Right atrium auricular region (tissue), 2 donors: Measurements from ENCODE around the gene PDE10A. TPM values are rescaled to one million over a fixed set of nuclear protein-coding genes. Genes with fewer than 3 reads are reported as not detected.

Experiments used
- DNase-seq: peaks from one replicate; pipeline ENCODE4 v3.0.0-alpha.2; 2019; ENCODE audit warnings: low spot score
- H3K27ac ChIP-seq, 2 donors: fragments of 200-600 bp; sonication (generic); 1 replicate in 1 of 2; 2 replicates in 1 of 2; pipeline ENCODE4 v1.5.1; 2016 to 2019
- H3K27me3 ChIP-seq, 2 donors: fragments of 200-600 bp; sonication (generic); one replicate each; pipeline versions ENCODE4 v1.5.1 to v1.6.0; 2017 to 2019
- H3K36me3 ChIP-seq: fragments of 200-600 bp; sonication (generic); one replicate; pipeline ENCODE4 v1.5.1; 2016
- H3K4me1 ChIP-seq, 2 donors: fragments of 200-600 bp; sonication (generic); one replicate each; pipeline versions ENCODE4 v1.5.1 to v1.6.0; 2017 to 2019
- H3K4me3 ChIP-seq, 2 donors: fragments of 200-600 bp; sonication (generic); 1 replicate in 1 of 2; 2 replicates in 1 of 2; pipeline ENCODE4 v1.5.1; 2017 to 2019; ENCODE audit warnings: mild to moderate bottlenecking in 1 of 2, moderate library complexity in 1 of 2
- H3K9me3 ChIP-seq, 2 donors: fragments of 200-600 bp; sonication (generic); one replicate each; pipeline ENCODE4 v1.5.1; 2019
- total RNA-seq, 2 donors: library from RNA; depleted of rRNA; stranded (reverse); fragments of >200 nt; gene quantifications; one replicate each; pipeline ENCODE4 v1.1.0, GENCODE V29; 2016
- TF ChIP-seq, protein P1 (sequence below), 2 donors: fragments of 200-600 bp; sonication (generic); IDR thresholded peaks; one replicate each; pipeline ENCODE4 v1.5.1; 2019; ENCODE audit warnings: antibody characterized with exemption in 2 of 2

Gene PDE10A
- total RNA-seq, 2 donors from 2014 or later = 3.6 to 4.3 TPM

DNA sequence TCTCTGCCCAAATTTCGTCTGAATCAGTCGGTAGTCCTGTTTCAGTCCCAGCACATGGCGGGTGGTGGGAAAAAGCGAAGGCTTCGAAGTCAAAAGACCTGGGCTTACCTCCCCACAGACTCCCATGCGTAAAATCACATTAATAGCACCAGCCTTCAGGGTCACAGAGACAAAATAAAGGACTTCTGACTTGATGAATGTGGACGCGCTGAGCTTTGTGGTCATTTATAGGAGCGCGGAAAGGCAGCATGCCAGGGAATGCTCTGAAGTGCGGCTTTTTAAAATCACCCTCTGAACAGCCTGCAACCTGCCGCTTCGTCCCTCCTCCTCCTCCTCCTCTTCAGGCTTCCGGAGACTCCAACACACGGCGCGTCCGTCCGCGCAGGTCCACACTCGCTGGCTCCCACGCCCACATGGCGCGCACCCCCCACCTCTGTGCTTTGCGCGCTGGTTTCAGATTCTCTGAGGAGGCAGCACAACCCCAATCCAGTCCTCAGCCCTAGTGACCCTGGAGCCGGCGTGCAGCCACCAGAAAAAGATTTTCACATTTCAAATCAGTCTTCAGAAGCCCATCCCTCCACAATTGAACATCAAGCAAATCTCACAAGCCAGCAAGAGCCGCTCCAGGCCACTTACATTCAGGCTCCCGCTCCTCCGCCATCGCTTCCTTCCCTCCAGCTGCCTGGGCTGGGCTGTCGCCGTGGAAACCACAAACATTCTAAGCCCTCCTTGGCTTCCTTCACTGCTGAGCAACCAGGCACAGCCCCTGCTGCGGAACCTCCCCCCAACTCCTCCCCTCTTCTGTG lies 353.9 kb downstream of the PDE10A start, which contains the start of gene C6orf118:
TSS of gene C6orf118 (minus strand) at position 680 of the 806 bp plus-strand sequence. CDS start at position 661, 19 bp downstream.
- peak; percentile 61 for DNase-seq
- H3K27me3 ChIP-seq = no peaks in the 10 kb centered on the region
- no peaks in the 10 kb centered on the region for H3K9me3 ChIP-seq
- no peaks in the 10 kb centered on the region for H3K36me3 ChIP-seq
- H3K27ac ChIP-seq = no peak within 1 kb of the TSS
- TF ChIP-seq, protein P1, sequence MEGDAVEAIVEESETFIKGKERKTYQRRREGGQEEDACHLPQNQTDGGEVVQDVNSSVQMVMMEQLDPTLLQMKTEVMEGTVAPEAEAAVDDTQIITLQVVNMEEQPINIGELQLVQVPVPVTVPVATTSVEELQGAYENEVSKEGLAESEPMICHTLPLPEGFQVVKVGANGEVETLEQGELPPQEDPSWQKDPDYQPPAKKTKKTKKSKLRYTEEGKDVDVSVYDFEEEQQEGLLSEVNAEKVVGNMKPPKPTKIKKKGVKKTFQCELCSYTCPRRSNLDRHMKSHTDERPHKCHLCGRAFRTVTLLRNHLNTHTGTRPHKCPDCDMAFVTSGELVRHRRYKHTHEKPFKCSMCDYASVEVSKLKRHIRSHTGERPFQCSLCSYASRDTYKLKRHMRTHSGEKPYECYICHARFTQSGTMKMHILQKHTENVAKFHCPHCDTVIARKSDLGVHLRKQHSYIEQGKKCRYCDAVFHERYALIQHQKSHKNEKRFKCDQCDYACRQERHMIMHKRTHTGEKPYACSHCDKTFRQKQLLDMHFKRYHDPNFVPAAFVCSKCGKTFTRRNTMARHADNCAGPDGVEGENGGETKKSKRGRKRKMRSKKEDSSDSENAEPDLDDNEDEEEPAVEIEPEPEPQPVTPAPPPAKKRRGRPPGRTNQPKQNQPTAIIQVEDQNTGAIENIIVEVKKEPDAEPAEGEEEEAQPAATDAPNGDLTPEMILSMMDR (IDR thresholded peaks at IDR 0.05) = no peak
- peak within 1 kb of the TSS; percentile 27 to 50 for H3K4me3 ChIP-seq
- peaks cover 0 to 4% of the 10 kb centered on the region in 2 donors for H3K4me1 ChIP-seq

DNA sequence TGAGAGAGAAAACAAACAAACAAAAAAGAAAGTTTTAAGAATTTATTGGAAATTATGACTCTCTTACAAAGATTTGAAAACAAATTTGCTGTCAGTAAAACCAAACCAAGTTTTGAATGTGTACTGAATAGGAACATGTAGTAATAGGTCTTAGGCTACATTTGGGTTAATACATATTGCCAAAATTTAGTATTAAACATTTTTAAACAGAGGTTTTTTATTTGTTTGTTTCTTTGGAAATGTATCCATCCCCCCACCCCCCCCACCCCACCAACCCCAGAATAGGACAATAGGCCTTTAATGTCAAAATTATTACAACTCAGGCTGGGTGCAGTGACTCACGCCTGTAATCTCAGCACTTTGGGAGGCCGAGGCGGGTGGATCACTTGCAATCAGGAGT lies 356.1 kb downstream of the PDE10A start:
- Histone ChIP-seq H3K27me3 (no peaks in the 10 kb centered on the region), H3K36me3 (no peaks in the 10 kb centered on the region)

DNA sequence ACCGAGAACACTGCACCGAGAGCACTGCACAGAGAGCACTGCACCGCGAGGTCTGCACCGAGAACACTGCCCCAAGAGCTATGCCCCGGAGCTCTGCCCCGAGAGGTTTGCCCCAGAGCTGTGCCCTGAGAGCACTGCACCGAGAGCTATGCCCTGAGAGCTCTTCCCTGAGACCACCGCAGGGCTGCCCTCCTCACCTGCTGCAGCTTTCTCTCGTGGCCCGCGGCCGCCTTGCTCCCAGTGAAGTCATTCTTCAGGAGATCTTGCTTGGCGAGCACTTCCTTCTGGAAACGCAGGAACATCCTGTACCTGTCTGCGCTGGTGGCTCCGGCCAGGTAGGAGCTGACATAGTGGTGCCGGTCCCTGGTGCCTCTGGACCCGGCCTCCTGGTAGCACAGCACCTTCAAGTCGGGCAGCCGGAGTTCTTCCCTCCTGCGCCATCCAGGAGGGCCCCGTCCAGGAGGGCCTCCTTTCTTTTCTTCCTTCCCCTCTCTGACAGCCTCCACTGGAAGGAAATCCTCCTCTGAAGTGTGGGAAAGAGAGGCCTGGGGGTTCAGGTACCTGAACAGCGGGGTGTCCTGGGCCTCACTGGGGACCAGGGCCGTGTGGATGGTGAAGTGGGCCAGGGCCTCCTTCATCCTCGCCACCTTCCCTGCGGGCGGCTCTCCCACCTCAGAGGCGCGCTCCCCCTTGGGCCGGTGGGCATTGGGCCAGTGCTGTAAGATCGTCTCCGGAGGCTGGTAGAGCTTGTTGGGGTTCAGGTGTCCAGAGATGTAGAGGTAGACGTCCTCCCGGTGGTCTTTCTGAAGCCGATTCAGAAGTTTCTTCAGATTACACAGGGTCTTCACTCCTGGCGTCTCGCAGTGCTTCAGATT lies 361.4 kb downstream of the PDE10A start:
- no peak overlapping the region for H3K4me3 ChIP-seq
- no peaks in the 10 kb centered on the region for H3K4me1 ChIP-seq
- no peak overlapping the region for H3K27ac ChIP-seq
- H3K36me3 ChIP-seq = no peaks in the 10 kb centered on the region
- no peaks in the 10 kb centered on the region for H3K27me3 ChIP-seq
- H3K9me3 ChIP-seq = no peaks in the 10 kb centered on the region
- TF ChIP-seq, protein P1 (IDR thresholded peaks at IDR 0.05) = no peak
- no peak for DNase-seq

More for the DNA sequence above, 356.1 kb downstream of the PDE10A start:
- no peak overlapping the region for H3K4me3 ChIP-seq
- TF ChIP-seq, protein P1 (IDR thresholded peaks at IDR 0.05) = no peak
- no peaks in the 10 kb centered on the region for H3K9me3 ChIP-seq
- H3K27ac ChIP-seq = no peak overlapping the region
- H3K4me1 ChIP-seq = peaks cover 0 to 4% of the 10 kb centered on the region in 2 donors
- DNase-seq = no peak

DNA sequence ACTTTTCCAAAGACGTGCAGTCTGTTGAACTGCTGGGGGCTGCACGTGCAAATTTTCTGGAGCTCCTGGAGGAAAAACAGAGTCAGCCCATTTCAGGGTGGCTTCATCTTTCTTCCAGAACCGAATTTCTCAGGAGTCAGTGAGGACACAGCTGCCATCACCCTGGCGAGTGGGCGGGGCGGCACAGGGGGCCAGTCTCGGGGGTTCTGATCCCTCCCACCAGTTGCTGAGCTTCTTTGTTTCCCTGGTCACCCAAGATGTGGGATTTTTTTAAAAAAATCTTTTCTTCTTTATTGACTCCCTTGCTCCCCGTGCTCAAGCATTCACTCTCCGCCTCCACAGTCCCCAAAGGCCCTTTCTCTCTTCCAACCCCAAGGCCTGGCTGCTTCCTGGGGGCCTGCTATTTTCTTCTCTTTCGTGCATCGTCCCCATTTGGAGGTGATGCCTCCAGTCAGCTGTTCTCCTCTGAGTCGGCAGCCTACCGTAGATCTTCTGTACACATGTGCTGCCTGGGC lies 362.6 kb downstream of the PDE10A start:
- no peaks in the 10 kb centered on the region for H3K27me3 ChIP-seq
- H3K36me3 ChIP-seq = no peaks in the 10 kb centered on the region
- DNase-seq = no peak
- H3K4me1 ChIP-seq = no peaks in the 10 kb centered on the region
- H3K9me3 ChIP-seq = no peaks in the 10 kb centered on the region
- TF ChIP-seq, protein P1 (IDR thresholded peaks at IDR 0.05) = no peak
- no peak overlapping the region for H3K27ac ChIP-seq
- no peak overlapping the region for H3K4me3 ChIP-seq

DNA sequence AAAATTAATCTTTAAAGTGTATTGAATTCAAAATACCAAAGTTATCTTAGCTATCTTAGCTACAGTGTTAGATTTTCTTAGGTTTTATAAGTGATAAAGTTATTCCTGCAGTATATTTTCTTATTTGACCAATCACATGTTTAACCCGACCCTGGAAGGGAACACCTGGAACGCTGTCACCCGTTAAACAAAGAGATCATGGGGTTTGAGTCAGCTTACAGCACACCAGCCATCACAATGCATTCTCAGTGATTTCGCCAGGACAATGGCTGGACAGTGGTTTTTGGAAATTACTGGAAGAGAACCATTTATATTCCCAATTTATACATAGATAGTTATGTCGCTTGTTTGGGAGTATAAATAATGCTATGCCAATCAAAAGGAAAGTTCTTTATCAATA lies 364.2 kb downstream of the PDE10A start:
- H3K4me1 ChIP-seq = no peaks in the 10 kb centered on the region

More for the DNA sequence above, 364.2 kb downstream of the PDE10A start:
- no peak overlapping the region for H3K4me3 ChIP-seq
- no peak overlapping the region for H3K27ac ChIP-seq
- H3K9me3 ChIP-seq = no peaks in the 10 kb centered on the region
- H3K36me3 ChIP-seq = no peaks in the 10 kb centered on the region
- TF ChIP-seq, protein P1 (IDR thresholded peaks at IDR 0.05) = no peak
- no peak for DNase-seq
- H3K27me3 ChIP-seq = no peaks in the 10 kb centered on the region
